WI38 (cell line): Measurements from ENCODE around the gene FBXO31.

ENCODE experiments used
- H3K4me3 ChIP-seq: 2 replicates; pipeline ENCODE4 v1.5.1; 2011; ENCODE audit warnings: low read depth, mild to moderate bottlenecking, control low read depth, low read length
- CTCF ChIP-seq: IDR thresholded peaks from 2 replicates; pipeline ENCODE4 v1.5.1; 2012; ENCODE audit warnings: low read depth, mild to moderate bottlenecking, control low read depth, low read length

The FBXO31 gene

GRCh38 chr16:87297407-87297806 lies 86.2 kb downstream of the FBXO31 start:
- no peak for TF ChIP-seq CTCF
- H3K4me3 ChIP-seq: no peak overlapping the region

GRCh38 chr16:87295661-87296531 lies 87.7 kb downstream of the FBXO31 start:
- no peak for TF ChIP-seq CTCF

GRCh38 chr16:87295259-87295658 lies 88.3 kb downstream of the FBXO31 start:
- no peak overlapping the region for H3K4me3 ChIP-seq
- TF ChIP-seq CTCF: no peak

More at GRCh38 chr16:87295661-87296531, 87.7 kb downstream of the FBXO31 start:
- H3K4me3 ChIP-seq: no peak overlapping the region

- H3K4me3 ChIP-seq: no peak overlapping the region
- TF ChIP-seq CTCF: no peak
Measured at GRCh38 chr16:87293990-87294389, 89.6 kb downstream of the FBXO31 start.

GRCh38 chr16:87291944-87292343 lies 91.6 kb downstream of the FBXO31 start:
- no peak overlapping the region for H3K4me3 ChIP-seq
- no peak for TF ChIP-seq CTCF

- no peak overlapping the region for H3K4me3 ChIP-seq
- TF ChIP-seq CTCF: no peak
Measured at GRCh38 chr16:87288753-87289362, 94.7 kb downstream of the FBXO31 start.
